ENCODE data around the gene RNF223. TPM values are rescaled to one million over a fixed set of nuclear protein-coding genes. Genes with fewer than 3 reads are reported as not detected.

The RNF223 gene
- total RNA-seq, 1 experiment from 2014 or later = not detected

DNA sequence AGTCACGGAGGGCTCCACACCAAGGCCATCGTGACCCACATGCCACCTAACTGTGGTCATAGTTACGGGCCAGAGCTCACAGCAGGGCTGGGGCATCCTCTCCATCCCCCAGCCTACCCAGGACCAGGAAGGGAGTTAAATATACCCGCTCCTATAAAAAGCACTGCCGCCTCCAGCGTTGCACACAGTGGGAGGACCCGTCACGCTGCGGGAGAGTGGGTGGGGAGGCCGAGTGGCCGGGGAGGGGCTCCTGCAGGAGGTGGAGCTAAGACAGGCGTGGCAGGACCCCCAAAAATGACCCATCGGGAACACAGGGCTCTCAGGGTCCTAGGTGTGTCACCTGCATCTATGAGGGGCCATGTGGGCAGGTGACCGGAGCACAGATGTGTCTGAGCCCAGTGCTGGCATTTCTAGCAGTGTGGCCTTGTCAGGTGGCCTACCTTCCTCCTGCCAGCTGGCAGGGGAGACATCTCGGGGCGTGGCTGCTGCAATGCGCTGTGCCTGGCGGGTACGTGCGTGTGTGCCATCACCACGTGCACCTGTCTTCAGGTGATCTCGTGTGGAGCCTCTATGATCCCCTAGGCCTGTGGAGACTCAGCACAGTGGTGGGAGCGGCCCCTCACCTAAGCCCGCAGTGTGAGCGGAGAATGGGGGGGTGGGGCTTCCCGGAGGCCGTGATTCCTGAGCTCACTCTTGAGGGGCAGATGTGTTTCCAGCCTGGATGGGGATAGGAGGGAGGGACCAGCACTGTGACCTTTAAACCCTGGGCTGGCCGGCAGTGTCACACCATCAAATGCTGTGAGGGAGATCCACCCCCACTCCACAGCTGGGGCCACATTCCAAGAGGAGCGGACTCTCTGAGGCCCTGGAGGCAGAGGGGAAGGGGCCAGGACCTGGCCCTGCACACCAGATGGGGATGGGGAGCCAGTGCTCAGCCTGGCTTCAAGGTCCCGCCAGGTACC, 36.5 kb downstream of the RNF223 start:
- Histone ChIP-seq H3K27me3 (ENCODE audit: low read length) (no peaks in the 10 kb centered on the region), H3K4me1 (ENCODE audit: low read length) (peaks cover 11% of the 10 kb centered on the region), H2AFZ (ENCODE audit: low read length) (no peak overlapping the region), H3K4me2 (ENCODE audit: low read depth, low read length, poor library complexity, severe bottlenecking) (no peak overlapping the region), H4K20me1 (ENCODE audit: insufficient read depth, low read depth, low read length) (peaks cover 40% of the 10 kb centered on the region; the same call in 1 of the 2 replicates), H3K9me2 (replicated peaks; ENCODE audit: insufficient read depth, low read length) (no peaks in the 10 kb centered on the region), H3K79me2 (ENCODE audit: low read length) (no peaks in the 10 kb centered on the region), H3K27ac (ENCODE audit: low read length) (no peak overlapping the region), H3K36me3 (ENCODE audit: insufficient read depth, low read length) (no peaks in the 10 kb centered on the region), H3K9me3 (ENCODE audit: low read length) (no peaks in the 10 kb centered on the region), H3K9ac (ENCODE audit: low read length) (no peak overlapping the region), H3K4me3 (ENCODE audit: low read length) (no peak overlapping the region)
- DNase-seq = peak; percentile 55

GRCh38 chr1:1035291-1035943, 38.7 kb downstream of the RNF223 start:
- Histone ChIP-seq H2AFZ (ENCODE audit: low read length) (no peak overlapping the region), H3K27me3 (ENCODE audit: low read length) (no peaks in the 10 kb centered on the region), H3K9me2 (replicated peaks; ENCODE audit: insufficient read depth, low read length) (no peaks in the 10 kb centered on the region), H3K4me1 (ENCODE audit: low read length) (peaks cover 16% of the 10 kb centered on the region), H3K27ac (ENCODE audit: low read length) (no peak overlapping the region), H3K36me3 (ENCODE audit: insufficient read depth, low read length) (no peaks in the 10 kb centered on the region), H3K9me3 (ENCODE audit: low read length) (no peaks in the 10 kb centered on the region), H4K20me1 (ENCODE audit: insufficient read depth, low read depth, low read length) (peaks cover 50% of the 10 kb centered on the region; the same call in 1 of the 2 replicates), H3K79me2 (ENCODE audit: low read length) (no peaks in the 10 kb centered on the region), H3K9ac (ENCODE audit: low read length) (no peak overlapping the region), H3K4me2 (ENCODE audit: low read depth, low read length, poor library complexity, severe bottlenecking) (no peak overlapping the region), H3K4me3 (ENCODE audit: low read length) (no peak overlapping the region)
- no peak for DNase-seq

DNA sequence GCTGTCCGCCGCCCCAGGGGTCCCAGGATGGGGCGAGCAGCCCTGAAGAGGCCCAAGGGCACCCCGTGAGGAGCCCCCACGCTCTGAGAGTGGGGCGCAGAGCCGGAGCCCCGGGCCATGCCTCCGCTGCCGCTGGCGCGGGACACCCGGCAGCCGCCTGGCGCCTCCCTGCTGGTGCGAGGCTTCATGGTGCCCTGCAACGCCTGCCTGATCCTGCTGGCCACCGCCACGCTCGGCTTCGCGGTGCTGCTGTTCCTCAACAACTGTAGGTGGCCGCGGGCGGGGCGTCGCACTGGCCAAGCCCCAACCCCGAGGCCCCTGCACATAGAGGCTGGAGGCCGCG, 39.7 kb downstream of the RNF223 start:
- Histone ChIP-seq H3K9me2 (replicated peaks; ENCODE audit: insufficient read depth, low read length) (no peaks in the 10 kb centered on the region), H3K4me3 (ENCODE audit: low read length) (no peak overlapping the region), H2AFZ (ENCODE audit: low read length) (no peak overlapping the region), H3K9me3 (ENCODE audit: low read length) (no peaks in the 10 kb centered on the region), H3K27ac (ENCODE audit: low read length) (no peak overlapping the region), H3K9ac (ENCODE audit: low read length) (no peak overlapping the region), H3K36me3 (ENCODE audit: insufficient read depth, low read length) (no peaks in the 10 kb centered on the region), H3K4me2 (ENCODE audit: low read depth, low read length, poor library complexity, severe bottlenecking) (no peak overlapping the region), H3K4me1 (ENCODE audit: low read length) (peaks cover 14% of the 10 kb centered on the region), H3K79me2 (ENCODE audit: low read length) (no peaks in the 10 kb centered on the region), H3K27me3 (ENCODE audit: low read length) (no peaks in the 10 kb centered on the region), H4K20me1 (ENCODE audit: insufficient read depth, low read depth, low read length) (peaks cover 43% of the 10 kb centered on the region; the same call in 1 of the 2 replicates)
- no peak for DNase-seq

DNA sequence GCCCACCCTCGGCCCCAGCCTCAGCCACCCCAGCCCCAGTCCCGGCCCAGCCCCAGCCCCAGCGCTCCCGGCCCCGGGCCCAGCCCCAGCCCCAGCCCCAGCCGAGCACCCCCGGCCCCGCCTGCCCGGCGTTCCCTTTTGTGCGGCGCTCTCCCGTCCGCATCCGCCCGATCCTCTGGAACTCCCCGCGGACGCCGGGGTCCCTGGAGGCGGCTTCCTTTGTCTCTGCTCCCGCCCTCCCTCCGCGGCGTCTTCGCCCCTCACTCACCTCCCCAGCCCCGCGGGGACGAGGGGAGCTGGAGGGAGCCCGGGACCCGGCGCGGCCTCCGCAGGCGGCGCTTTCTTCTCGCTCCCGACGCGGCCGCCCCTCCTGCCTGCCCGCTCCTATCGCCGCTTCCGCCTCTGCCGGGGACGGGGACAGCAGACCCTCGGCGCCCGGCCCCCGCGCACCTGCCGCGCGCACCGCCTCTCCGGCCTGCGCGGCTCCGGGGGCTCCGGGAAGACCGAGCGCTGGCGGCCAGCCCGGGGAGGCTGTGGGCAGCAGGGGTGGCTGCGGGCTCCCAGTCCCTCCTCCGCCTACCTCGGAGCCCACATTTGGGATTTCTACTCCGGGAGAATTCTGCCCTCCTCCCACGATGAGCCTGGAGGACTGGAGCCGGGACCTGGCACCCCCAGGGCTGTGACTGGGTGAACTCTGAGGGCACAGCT, 40.2 kb downstream of the RNF223 start:
- Histone ChIP-seq H3K4me3 (ENCODE audit: low read length) (no peak overlapping the region), H3K4me2 (ENCODE audit: low read depth, low read length, poor library complexity, severe bottlenecking) (no peak overlapping the region), H3K9ac (ENCODE audit: low read length) (no peak overlapping the region)

DNA sequence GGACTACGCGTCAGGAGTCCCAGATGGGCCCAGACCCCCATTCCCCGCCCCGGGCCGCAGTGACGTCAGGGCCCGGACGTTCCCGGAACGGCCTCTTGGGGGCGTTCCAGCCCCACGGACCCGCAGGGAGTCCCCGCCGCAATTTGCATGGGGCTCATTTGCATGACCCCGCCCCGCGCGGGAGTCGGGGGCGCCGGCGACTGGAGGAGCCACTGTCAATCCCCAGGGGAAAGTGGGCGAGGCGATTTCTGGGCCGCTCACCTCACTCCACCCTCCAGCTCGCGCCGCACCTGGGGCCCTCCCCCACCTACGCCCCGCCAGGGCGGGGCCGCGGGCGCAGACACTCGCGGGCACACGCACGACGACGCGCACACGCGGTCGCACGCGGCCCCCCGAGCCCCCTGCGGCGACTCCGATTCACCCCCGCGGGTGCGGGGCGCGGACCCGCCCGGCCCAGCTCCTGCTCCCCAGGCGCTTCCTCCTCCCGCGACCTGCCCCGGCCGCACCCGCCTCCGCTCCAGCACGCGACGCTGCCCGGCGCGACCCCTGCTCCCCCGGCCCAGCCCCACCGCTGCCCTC, 41.0 kb downstream of the RNF223 start:
- H3K27ac ChIP-seq (ENCODE audit: low read length) = no peak overlapping the region
- H3K4me1 ChIP-seq (ENCODE audit: low read length) = peaks cover 14% of the 10 kb centered on the region
- peak; percentile 98 for DNase-seq
- H2AFZ ChIP-seq (ENCODE audit: low read length) = no peak overlapping the region
- no peaks in the 10 kb centered on the region for H3K79me2 ChIP-seq (ENCODE audit: low read length)
- H3K36me3 ChIP-seq (ENCODE audit: insufficient read depth, low read length) = no peaks in the 10 kb centered on the region
- no peaks in the 10 kb centered on the region for H3K9me2 ChIP-seq (replicated peaks; ENCODE audit: insufficient read depth, low read length)
- no peaks in the 10 kb centered on the region for H3K27me3 ChIP-seq (ENCODE audit: low read length)
- H3K9me3 ChIP-seq (ENCODE audit: low read length) = no peaks in the 10 kb centered on the region
- peak overlapping the region; percentile 61 for H3K4me2 ChIP-seq (ENCODE audit: low read depth, low read length, poor library complexity, severe bottlenecking)
- peak overlapping the region; percentile 51; the same call in 1 of the 2 replicates for H3K4me3 ChIP-seq (ENCODE audit: low read length)
- H4K20me1 ChIP-seq (ENCODE audit: insufficient read depth, low read depth, low read length) = peaks cover 34% of the 10 kb centered on the region; the same call in 1 of the 2 replicates
- peak overlapping the region; percentile 35 for H3K9ac ChIP-seq (ENCODE audit: low read length)

More for the DNA sequence above, 40.2 kb downstream of the RNF223 start:
- DNase-seq = no peak
- H4K20me1 ChIP-seq (ENCODE audit: insufficient read depth, low read depth, low read length) = peaks cover 40% of the 10 kb centered on the region; the same call in 1 of the 2 replicates
- peaks cover 14% of the 10 kb centered on the region for H3K4me1 ChIP-seq (ENCODE audit: low read length)
- no peaks in the 10 kb centered on the region for H3K9me2 ChIP-seq (replicated peaks; ENCODE audit: insufficient read depth, low read length)
- H3K79me2 ChIP-seq (ENCODE audit: low read length) = no peaks in the 10 kb centered on the region
- H3K27ac ChIP-seq (ENCODE audit: low read length) = no peak overlapping the region
- no peaks in the 10 kb centered on the region for H3K27me3 ChIP-seq (ENCODE audit: low read length)
- no peaks in the 10 kb centered on the region for H3K9me3 ChIP-seq (ENCODE audit: low read length)
- H3K36me3 ChIP-seq (ENCODE audit: insufficient read depth, low read length) = no peaks in the 10 kb centered on the region
- no peak overlapping the region for H2AFZ ChIP-seq (ENCODE audit: low read length)

- Histone ChIP-seq H3K4me3 (ENCODE audit: low read length) (no peak overlapping the region; the same call in 1 of the 2 replicates), H3K9ac (ENCODE audit: low read length) (no peak overlapping the region), H3K9me2 (replicated peaks; ENCODE audit: insufficient read depth, low read length) (no peaks in the 10 kb centered on the region), H4K20me1 (ENCODE audit: insufficient read depth, low read depth, low read length) (peaks cover 27% of the 10 kb centered on the region; the same call in 1 of the 2 replicates), H3K27ac (ENCODE audit: low read length) (no peak overlapping the region), H3K4me2 (ENCODE audit: low read depth, low read length, poor library complexity, severe bottlenecking) (peak overlapping the region; percentile 44), H3K27me3 (ENCODE audit: low read length) (no peaks in the 10 kb centered on the region), H3K4me1 (ENCODE audit: low read length) (peaks cover 14% of the 10 kb centered on the region), H3K79me2 (ENCODE audit: low read length) (no peaks in the 10 kb centered on the region), H3K9me3 (ENCODE audit: low read length) (no peaks in the 10 kb centered on the region), H2AFZ (ENCODE audit: low read length) (no peak overlapping the region), H3K36me3 (ENCODE audit: insufficient read depth, low read length) (no peaks in the 10 kb centered on the region)
- no peak for DNase-seq
Observed at GRCh38 chr1:1032424-1032823, 41.7 kb downstream of the RNF223 start.

DNA sequence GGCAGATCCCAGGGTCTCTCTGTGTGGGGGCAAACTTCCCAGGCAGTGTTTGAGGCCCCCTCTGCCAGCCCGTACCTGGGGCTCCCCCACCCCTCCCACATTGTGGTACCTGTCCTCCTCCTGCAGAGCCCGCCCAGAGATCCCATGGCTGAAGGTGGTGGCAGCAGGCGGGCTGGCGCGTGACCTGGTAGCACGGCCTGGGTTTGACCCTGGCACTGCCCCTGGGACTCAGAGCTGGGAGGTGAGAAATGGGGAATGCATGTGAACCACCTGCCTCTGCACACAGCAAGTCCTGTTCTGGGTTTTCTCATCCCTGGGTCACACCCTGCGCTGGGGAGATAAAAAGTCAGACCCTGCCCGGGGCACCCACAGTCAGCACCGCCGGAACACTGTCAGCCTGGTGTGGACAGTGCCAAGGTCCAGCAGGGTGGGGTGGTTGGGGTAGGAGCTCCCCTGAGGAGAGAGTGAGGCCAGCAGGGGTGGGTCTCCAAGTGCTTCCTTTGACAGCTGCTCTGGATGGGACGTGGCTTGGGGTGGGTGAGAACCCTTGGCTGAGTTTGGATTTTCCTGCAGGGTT, 42.4 kb downstream of the RNF223 start:
- Histone ChIP-seq H3K27ac (ENCODE audit: low read length) (no peak overlapping the region), H3K27me3 (ENCODE audit: low read length) (no peaks in the 10 kb centered on the region), H4K20me1 (ENCODE audit: insufficient read depth, low read depth, low read length) (peaks cover 21% of the 10 kb centered on the region; the same call in 1 of the 2 replicates), H3K4me3 (ENCODE audit: low read length) (no peak overlapping the region), H3K36me3 (ENCODE audit: insufficient read depth, low read length) (no peaks in the 10 kb centered on the region), H3K9ac (ENCODE audit: low read length) (no peak overlapping the region), H3K4me2 (ENCODE audit: low read depth, low read length, poor library complexity, severe bottlenecking) (no peak overlapping the region), H3K9me2 (replicated peaks; ENCODE audit: insufficient read depth, low read length) (no peaks in the 10 kb centered on the region), H3K79me2 (ENCODE audit: low read length) (no peaks in the 10 kb centered on the region), H3K9me3 (ENCODE audit: low read length) (no peaks in the 10 kb centered on the region), H2AFZ (ENCODE audit: low read length) (no peak overlapping the region), H3K4me1 (ENCODE audit: low read length) (peaks cover 14% of the 10 kb centered on the region)
- no peak for DNase-seq
